HG03159 (cell line): ENCODE measurements around the gene KRTAP2-2.

ENCODE experiments used
- ATAC-seq: cut with Tn5 transposase; IDR thresholded peaks from one replicate; pipeline ENCODE4 v1.9.1; 2021; ENCODE audit warnings: mild to moderate bottlenecking, moderate library complexity; ENCODE audit not compliant: unreplicated experiment

KRTAP2-2 gene

GRCh38 chr17:41026715-41027471, 28.1 kb downstream of the KRTAP2-2 start, which contains the start of gene KRTAP1-5:
Gene KRTAP1-5, minus strand, starts transcription at chr17:41027208. Its CDS starts 53 bp downstream, at chr17:41027155.
- no peak for ATAC-seq

- ATAC-seq: no peak
Observed at GRCh38 chr17:41024697-41025096, 30.3 kb downstream of the KRTAP2-2 start.

DNA sequence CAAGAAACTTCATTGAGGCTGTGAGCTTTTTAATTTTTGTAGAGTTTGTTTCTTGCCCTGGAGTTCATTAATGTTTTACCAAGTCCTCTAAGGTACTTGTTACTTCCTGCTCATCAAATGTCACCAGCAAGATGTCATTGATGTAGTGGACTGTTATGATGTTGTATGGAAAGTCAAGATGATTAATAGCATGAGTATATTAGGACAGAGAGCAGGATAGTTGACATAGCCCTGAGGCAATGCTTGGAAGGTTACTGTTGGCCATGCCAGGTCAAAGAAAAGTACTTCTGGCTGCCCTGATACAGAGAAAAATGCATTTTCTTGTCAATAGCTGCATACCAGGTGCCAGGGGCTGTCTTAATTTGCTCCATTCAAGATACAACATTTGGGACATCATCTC, 34.7 kb downstream of the KRTAP2-2 start:
- no peak for ATAC-seq

DNA sequence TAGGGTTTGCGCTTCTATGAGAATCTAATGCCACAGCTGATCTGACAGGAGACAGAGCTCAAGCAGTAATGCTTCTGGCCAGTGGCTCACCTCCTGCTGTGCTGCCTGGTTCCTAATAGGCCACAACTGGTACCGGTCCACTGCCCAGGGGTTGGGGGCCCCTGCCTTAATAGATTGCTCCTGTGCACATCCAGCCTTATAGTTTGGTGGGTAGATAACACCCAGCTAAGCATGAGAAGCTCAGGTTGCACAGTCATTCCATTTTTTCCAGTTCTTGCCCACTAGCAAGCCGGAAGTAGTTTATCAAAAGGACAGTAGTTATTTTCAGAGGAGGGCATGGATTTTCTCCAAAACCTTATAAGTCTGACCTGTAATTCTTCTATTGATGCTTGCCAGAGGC, 35.6 kb downstream of the KRTAP2-2 start:
- no peak for ATAC-seq

DNA sequence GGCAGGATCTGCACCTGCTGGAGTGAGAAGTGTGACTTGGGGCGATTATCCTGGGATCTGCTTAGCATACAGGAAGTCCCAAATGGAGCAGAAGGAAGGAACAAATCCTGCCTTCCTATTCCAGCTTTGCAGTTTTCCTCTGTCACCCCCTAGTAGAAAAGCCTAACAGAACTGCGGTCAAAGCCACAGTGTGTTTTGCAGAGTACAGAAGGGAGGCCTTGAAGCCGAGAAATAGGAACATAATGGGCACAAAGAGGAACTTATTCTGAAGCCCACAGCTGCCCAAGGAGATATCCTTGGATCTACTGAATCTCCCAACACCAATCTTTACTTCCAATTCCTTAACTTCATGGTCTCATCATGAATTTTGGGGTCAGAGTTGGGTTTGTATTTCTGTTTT, 36.5 kb downstream of the KRTAP2-2 start:
- no peak for ATAC-seq

- ATAC-seq: no peak
Observed at GRCh38 chr17:41016578-41017215, 38.3 kb downstream of the KRTAP2-2 start.

DNA sequence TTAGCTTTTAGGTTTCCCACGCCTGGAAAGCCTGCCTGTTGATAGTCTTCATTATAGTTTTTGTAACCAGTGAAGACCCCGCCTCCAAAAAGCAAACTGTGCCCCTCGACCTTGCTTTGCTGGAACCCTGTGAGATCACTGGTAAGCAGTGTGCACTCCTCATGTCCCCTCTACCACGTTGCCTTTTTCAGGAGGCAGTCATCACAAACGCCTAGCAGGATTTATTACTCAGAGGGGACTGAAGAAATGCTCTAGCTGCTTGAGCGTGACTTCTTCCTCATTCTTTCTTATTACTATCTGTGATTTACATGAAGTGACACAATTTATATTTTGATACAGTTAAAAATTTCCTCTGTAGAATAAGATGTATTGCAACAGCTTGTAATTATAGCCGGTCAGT, 39.6 kb downstream of the KRTAP2-2 start:
- no peak for ATAC-seq

- no peak for ATAC-seq
Observed at GRCh38 chr17:41013606-41014005, 41.4 kb downstream of the KRTAP2-2 start.

DNA sequence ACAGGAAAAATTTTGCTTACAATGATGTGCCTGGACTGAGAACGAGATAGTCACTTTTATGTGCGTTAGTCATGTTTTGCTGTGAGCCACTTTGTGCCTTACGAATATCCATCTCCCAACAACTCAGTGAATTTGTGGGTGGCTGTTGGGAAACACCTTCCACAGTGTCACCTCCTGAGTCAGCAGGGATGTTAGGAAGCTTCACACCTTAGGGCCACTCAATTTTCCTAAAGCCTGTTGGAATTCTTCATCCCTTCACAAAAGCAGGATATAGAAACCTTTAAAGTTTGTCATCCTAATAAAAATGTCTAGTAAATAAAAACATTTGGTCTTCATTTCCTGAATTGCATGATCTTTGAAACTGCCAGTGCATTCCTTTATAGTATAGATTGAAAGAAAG, 41.8 kb downstream of the KRTAP2-2 start:
- ATAC-seq: no peak

- ATAC-seq: no peak
Observed at GRCh38 chr17:41012326-41013120, 42.5 kb downstream of the KRTAP2-2 start.

DNA sequence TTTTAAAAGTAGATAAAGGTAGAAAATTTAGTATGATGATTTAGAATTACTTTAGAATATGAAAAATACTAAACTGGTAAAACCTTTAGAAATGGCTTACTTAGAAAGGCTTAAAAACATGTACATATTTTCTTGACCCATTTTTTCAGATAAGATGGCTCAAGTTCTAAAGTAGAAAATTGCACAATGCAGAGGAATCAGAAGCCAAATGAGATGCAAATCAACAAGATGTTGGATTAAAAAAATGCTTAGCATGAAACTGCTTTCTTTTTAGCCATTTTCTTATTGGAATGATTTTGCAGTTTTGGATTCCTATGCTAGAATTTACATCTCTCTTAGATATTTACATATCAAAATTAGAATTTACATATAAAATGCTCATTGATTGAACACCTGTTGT, 44.6 kb downstream of the KRTAP2-2 start:
- no peak for ATAC-seq

- no peak for ATAC-seq
Observed at GRCh38 chr17:41009936-41010335, 45.1 kb downstream of the KRTAP2-2 start.

GRCh38 chr17:41009301-41009760, 45.7 kb downstream of the KRTAP2-2 start:
- no peak for ATAC-seq

- no peak for ATAC-seq
Observed at GRCh38 chr17:41008811-41009210, 46.2 kb downstream of the KRTAP2-2 start, which contains the start of gene KRTAP3-1. Gene KRTAP3-1, minus strand, starts transcription at chr17:41009128. Its CDS starts 54 bp downstream, at chr17:41009074.
